IMR-90 (cell line): ENCODE data around the gene STRADA. TPM values are rescaled to one million over a fixed set of nuclear protein-coding genes. Genes with fewer than 3 reads are reported as not detected.
A peak's percentile ranks its signal among the peaks of the same experiment; 100 is the strongest.

Experiments
- ATAC-seq: fragments of 200-7000 bp; cut with Tn5 transposase; 2 replicates; pipeline ENCODE4 v1.9.1; 2020; ENCODE audit warnings: low read depth, mild to moderate bottlenecking, moderate library complexity
- BruUV-seq: library from RNA; stranded (reverse); fragments of 400-500 nt; replicated peaks from 2 replicates; lab custom pipeline; 2021; lab: Mats Ljungman, UMichigan
- CTCF ChIA-PET: fragments of 300-600 bp; formaldehyde crosslinking; extraction: SDS; loops from one replicate; lab custom pipeline; 2021; ENCODE audit warnings: antibody characterized with exemption; lab: Yijun Ruan, JAX
- POLR2A ChIA-PET: fragments of 300-600 bp; sonication (Branson Sonifier 250); formaldehyde crosslinking; loops from one replicate; lab custom pipeline; 2022; ENCODE audit warnings: antibody characterized with exemption; ENCODE audit not compliant: unreplicated experiment; lab: Charles Lee
- DNase-seq: peaks from one replicate; pipeline ENCODE4 v3.0.0; 2013
- H2AFZ ChIP-seq: replicated peaks from 2 replicates; pipeline ENCODE3; 2013; ENCODE audit warnings: low read length, mild to moderate bottlenecking; ENCODE audit not compliant: poor library complexity
- H2AK5ac ChIP-seq: 2 replicates; pipeline ENCODE4 v1.6.1; 2013; ENCODE audit warnings: low read depth, low read length, inconsistent platforms
- H2AK9ac ChIP-seq: replicated peaks from 2 replicates; pipeline ENCODE3; 2013; ENCODE audit warnings: mild to moderate bottlenecking, low read depth, low read length, moderate library complexity; ENCODE audit not compliant: poor library complexity
- H2BK120ac ChIP-seq: 2 replicates; pipeline ENCODE4 v1.6.1; 2013; ENCODE audit warnings: low read depth, low read length, inconsistent platforms
- H2BK15ac ChIP-seq: 3 replicates; pipeline ENCODE4 v1.6.1; 2013; ENCODE audit warnings: low read depth, low read length, inconsistent platforms
- H2BK20ac ChIP-seq: 2 replicates; pipeline ENCODE4 v1.6.1; 2013; ENCODE audit warnings: low read depth, mild to moderate bottlenecking, inconsistent platforms, low read length, moderate library complexity
- H2BK5ac ChIP-seq: 2 replicates; pipeline ENCODE4 v1.6.1; 2013; ENCODE audit warnings: mild to moderate bottlenecking, low read depth, low read length, inconsistent platforms; ENCODE audit not compliant: poor library complexity, severe bottlenecking
- H3K14ac ChIP-seq: replicated peaks from 2 replicates; pipeline ENCODE4 v1.6.1; 2013; ENCODE audit warnings: low read depth, low read length, inconsistent platforms
- H3K18ac ChIP-seq: 2 replicates; pipeline ENCODE4 v1.6.1; 2013; ENCODE audit warnings: low read depth, low read length, control low read depth
- H3K23ac ChIP-seq: 2 replicates; pipeline ENCODE4 v1.6.1; 2013; ENCODE audit warnings: low read depth, low read length, inconsistent platforms
- H3K27ac ChIP-seq: 2 replicates; pipeline ENCODE4 v1.5.1; 2013; ENCODE audit warnings: mild to moderate bottlenecking, control low read depth, low read length; ENCODE audit not compliant: insufficient read depth
- H3K27me3 ChIP-seq: 2 replicates; pipeline ENCODE4 v1.6.1; 2013; ENCODE audit warnings: low read length; ENCODE audit not compliant: control insufficient read depth, insufficient read depth
- H3K36me3 ChIP-seq: 2 replicates; pipeline ENCODE4 v1.6.1; 2013; ENCODE audit warnings: low read length, mixed read lengths; ENCODE audit not compliant: control insufficient read depth, insufficient read depth
- H3K4ac ChIP-seq: 2 replicates; pipeline ENCODE4 v1.6.1; 2013; ENCODE audit warnings: low read depth, low read length, inconsistent platforms
- H3K4me1 ChIP-seq: 2 replicates; pipeline ENCODE4 v1.6.1; 2013; ENCODE audit warnings: low read length, mixed read lengths; ENCODE audit not compliant: control insufficient read depth, insufficient read depth
- H3K4me2 ChIP-seq: 2 replicates; pipeline ENCODE4 v1.6.1; 2013; ENCODE audit warnings: low read depth, mild to moderate bottlenecking, control low read depth, low read length, moderate library complexity
- H3K4me3 ChIP-seq: 2 replicates; pipeline ENCODE4 v1.5.1; 2013; ENCODE audit warnings: low read depth, mild to moderate bottlenecking, control low read depth, low read length, moderate library complexity; ENCODE audit not compliant: insufficient read depth
- H3K56ac ChIP-seq: 2 replicates; pipeline ENCODE4 v1.6.1; 2013; ENCODE audit warnings: low read length, inconsistent platforms; ENCODE audit not compliant: insufficient read depth; ENCODE audit errors: extremely low read depth
- H3K79me1 ChIP-seq, 2 experiments: 2 replicates each; pipeline ENCODE4 v1.6.1; 2013; ENCODE audit warnings: low read length in 2 of 2, inconsistent platforms in 1 of 2, low read depth in 1 of 2
- H3K9ac ChIP-seq: 2 replicates; pipeline ENCODE4 v1.6.1; 2013; ENCODE audit warnings: low read depth, low read length, control low read depth
- H3K9me1 ChIP-seq: 2 replicates; pipeline ENCODE4 v1.6.1; 2013; ENCODE audit warnings: low read length, inconsistent platforms; ENCODE audit not compliant: insufficient read depth
- H3K9me3 ChIP-seq: 2 replicates; pipeline ENCODE4 v1.6.1; 2013; ENCODE audit warnings: low read length; ENCODE audit not compliant: control insufficient read depth, insufficient read depth
- H4K20me1 ChIP-seq: 2 replicates; pipeline ENCODE4 v1.6.1; 2013; ENCODE audit warnings: low read length, inconsistent platforms; ENCODE audit not compliant: insufficient read depth
- H4K5ac ChIP-seq: 2 replicates; pipeline ENCODE4 v1.6.1; 2013; ENCODE audit warnings: mild to moderate bottlenecking, low read depth, low read length, control low read depth
- H4K8ac ChIP-seq, 2 experiments: 2 replicates each; pipeline ENCODE4 v1.6.1; 2013; ENCODE audit warnings: low read depth in 2 of 2, low read length in 2 of 2, control low read depth in 1 of 2, inconsistent platforms in 1 of 2
- H4K91ac ChIP-seq: 2 replicates; pipeline ENCODE4 v1.6.1; 2013; ENCODE audit warnings: low read depth, low read length, inconsistent platforms; ENCODE audit not compliant: insufficient read depth
- WGBS, 2 experiments: methylation state at CpG; one replicate each; pipeline versions ENCODE4 v1.1.5 to v1.1.7; 2013; ENCODE audit warnings: missing lambda C conversion rate in 2 of 2; ENCODE audit not compliant: insufficient read length in 1 of 2; ENCODE audit errors: extremely low coverage in 2 of 2; 5-methylcytosine and 5-hydroxymethylcytosine counted together
- dilution Hi-C: fragments of 300-500 bp; cut with HindIII; formaldehyde crosslinking; loops from one replicate; pipeline ENCODE4 v1.14.3; 2018; ENCODE audit warnings: low sequenced_read_pairs; ENCODE audit not compliant: unreplicated experiment
- in situ Hi-C: fragments of 300-500 bp; cut with MboI; formaldehyde crosslinking; loops from 3 replicates; pipeline ENCODE4 v1.14.3; 2019; ENCODE audit warnings: low sequenced_read_pairs, inconsistent platforms, mixed read lengths
- intact Hi-C: fragments of 100-400 bp; cut with micrococcal nuclease; formaldehyde crosslinking; loops from 2 replicates; pipeline ENCODE4 v1.10.0; 2022
- polyA plus RNA-seq, 3 experiments: library from polyadenylated mRNA; depleted of rRNA; stranded (reverse); fragments of >200 nt; gene quantifications; 2 replicates each; pipeline ENCODE4 v1.2.3, GENCODE V29; 2012; ENCODE audit warnings: low replicate concordance in 1 of 3
- total RNA-seq: library from RNA; depleted of rRNA; stranded (reverse); fragments of >200 nt; gene quantifications from 2 replicates; pipeline ENCODE4 v1.2.3, GENCODE V29; 2012
- TF ChIP-seq, protein P1 (sequence below): fragments of 150-350 bp; IDR thresholded peaks from 2 replicates; pipeline ENCODE4 v1.6.1; 2016; ENCODE audit warnings: low read depth, mild to moderate bottlenecking, low read length, moderate library complexity, borderline replicate concordance

Gene STRADA
- total and polyA plus RNA-seq, 2 of the 4 experiments (the other 2 are of a cell fraction): 19.9 to 30.9 TPM

DNA sequence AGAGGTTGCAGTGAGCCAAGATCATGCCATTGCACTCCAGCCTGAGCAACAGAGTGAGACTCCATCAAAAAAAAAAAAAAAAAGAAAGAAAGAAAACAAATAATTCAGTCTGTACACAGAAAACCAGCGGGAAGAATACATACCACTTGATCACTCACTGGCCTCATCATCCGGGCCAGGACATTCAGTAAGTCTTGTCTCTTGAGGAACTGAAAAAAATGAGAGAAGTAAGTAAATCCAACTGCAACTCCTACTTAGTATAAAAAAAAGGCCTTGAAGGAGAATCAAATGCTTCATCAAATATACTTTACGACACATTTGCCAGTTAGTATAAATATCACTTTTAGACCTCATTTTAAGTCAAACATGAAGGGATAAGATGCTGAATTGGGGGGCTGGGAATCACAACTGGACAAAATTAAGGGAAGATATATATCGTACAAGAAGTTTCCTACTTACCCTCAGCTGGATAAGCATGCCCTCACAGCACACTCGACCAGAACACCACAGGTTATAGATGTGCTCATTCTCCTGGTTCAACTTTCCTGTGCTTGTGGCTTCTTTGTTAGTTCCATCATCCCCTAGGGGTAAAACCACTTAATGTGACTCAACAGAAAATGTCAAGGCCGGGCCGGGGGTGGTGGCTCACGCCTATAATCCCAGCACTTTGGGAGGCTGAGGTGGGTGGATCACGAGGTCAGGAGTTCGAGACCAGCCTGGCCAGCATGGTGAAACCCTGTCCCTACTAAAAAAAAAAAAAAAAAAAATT is 19.4 kb upstream of the STRADA start:
- H4K5ac ChIP-seq: 0 out of 2 replicates have a peak overlapping the region, but pooled peaks have one; percentile 79
- H2AK5ac ChIP-seq: no peak overlapping the region
- no peak for ATAC-seq
- no peak overlapping the region for H3K4me2 ChIP-seq
- no peak overlapping the region for H2BK5ac ChIP-seq
- H3K27ac ChIP-seq: no peak overlapping the region
- TF ChIP-seq, protein P1, sequence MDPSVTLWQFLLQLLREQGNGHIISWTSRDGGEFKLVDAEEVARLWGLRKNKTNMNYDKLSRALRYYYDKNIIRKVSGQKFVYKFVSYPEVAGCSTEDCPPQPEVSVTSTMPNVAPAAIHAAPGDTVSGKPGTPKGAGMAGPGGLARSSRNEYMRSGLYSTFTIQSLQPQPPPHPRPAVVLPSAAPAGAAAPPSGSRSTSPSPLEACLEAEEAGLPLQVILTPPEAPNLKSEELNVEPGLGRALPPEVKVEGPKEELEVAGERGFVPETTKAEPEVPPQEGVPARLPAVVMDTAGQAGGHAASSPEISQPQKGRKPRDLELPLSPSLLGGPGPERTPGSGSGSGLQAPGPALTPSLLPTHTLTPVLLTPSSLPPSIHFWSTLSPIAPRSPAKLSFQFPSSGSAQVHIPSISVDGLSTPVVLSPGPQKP: no peak
- no peaks in the 10 kb centered on the region for H3K27me3 ChIP-seq
- H3K4me1 ChIP-seq: no peaks in the 10 kb centered on the region
- no peaks in the 10 kb centered on the region for H3K9me3 ChIP-seq
- DNase-seq: peak; percentile 17
- H2BK120ac ChIP-seq: no peak overlapping the region
- no peak overlapping the region for H3K23ac ChIP-seq
- in situ Hi-C loops (no loop called here), intact Hi-C loops (no loop called here), dilution Hi-C loops (no loop called here)
- no peak overlapping the region for H2AFZ ChIP-seq
- no TSS peak for BruUV-seq
- H4K20me1 ChIP-seq: peaks cover 2% of the 10 kb centered on the region; the same call in 1 of the 2 replicates
- no peak overlapping the region for H2AK9ac ChIP-seq
- no CpG with 5 or more reads among the region's 10 CpGs for WGBS, 2 experiments
- peaks cover 21 to 29% of the 10 kb centered on the region in 2 experiments for H3K79me1 ChIP-seq
- no peak overlapping the region for H4K8ac ChIP-seq
- H3K4me3 ChIP-seq: no peak overlapping the region
- no peak overlapping the region for H3K18ac ChIP-seq
- H2BK20ac ChIP-seq: no peak overlapping the region
- H3K36me3 ChIP-seq: peaks cover 33% of the 10 kb centered on the region
- H4K91ac ChIP-seq: no peak overlapping the region
- H3K9ac ChIP-seq: no peak overlapping the region
- ChIA-PET CTCF (interaction anchor here (1.2 kb wide), 1 partner anchor 15 kb away, joined by 3 read pairs; no protein-coding TSS in a partner anchor), POLR2A (interaction anchor here (1.4 kb wide), 1 partner anchor 13 kb away, joined by 5 read pairs; the partner anchor contains the start of gene CCDC47)
- H3K14ac ChIP-seq: no peak overlapping the region
- no peaks in the 10 kb centered on the region; the same call in 1 of the 2 replicates for H3K9me1 ChIP-seq
- no peak overlapping the region for H3K56ac ChIP-seq
- H3K4ac ChIP-seq: no peak overlapping the region
- H2BK15ac ChIP-seq: no peak overlapping the region; the same call in 2 of the 3 replicates
